Activated gamma-delta T cell treated with Interleukin-2 at 50 U/mL for 16 hours (primary cell): ENCODE data around the gene RASL11B.

ENCODE experiments used
- DNase-seq: peaks from one replicate; pipeline ENCODE4 v3.0.0-alpha.2; 2020

RASL11B gene

GRCh38 chr4:52843958-52844357, 18.2 kb upstream of the RASL11B start:
- no peak for DNase-seq

DNA sequence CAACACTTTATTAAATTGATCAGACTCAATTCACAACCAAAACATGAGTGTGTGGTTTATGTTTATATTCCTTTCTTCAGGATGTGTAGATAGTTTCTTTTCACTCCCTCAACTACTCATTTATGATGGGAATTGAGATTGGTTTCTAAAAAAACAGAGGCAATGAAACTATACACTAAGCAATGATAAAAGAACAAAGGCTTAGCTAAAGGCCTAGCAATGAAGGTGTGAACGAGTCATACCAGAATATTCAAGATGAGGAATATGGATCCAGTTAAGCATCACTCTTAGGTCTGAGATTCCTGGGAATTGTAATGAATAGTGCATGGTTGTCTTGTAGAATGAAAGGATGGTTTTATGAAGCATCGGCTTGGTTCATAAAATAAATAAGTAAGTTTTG, 17.5 kb upstream of the RASL11B start:
- no peak for DNase-seq

DNA sequence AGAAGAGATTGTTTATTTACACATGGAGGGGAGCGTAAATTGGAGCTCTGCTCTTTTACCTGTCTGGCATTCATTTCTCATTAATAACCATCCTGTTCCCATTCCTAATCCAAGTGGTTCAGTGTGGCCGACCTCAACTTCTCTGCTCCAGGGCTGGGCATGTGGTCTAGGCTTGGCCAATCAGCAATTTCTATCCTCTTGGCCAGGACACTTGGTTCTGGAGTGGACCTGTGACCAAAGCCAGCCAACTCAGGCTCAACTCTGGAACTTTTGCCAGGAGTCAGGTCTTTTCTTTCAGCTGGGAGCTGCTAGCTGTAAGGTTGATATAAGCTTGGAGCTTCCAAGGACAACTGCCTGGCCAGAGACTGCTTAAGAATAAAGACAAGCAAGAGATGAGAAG, 15.6 kb upstream of the RASL11B start:
- DNase-seq: no peak

GRCh38 chr4:52848254-52848653, 13.9 kb upstream of the RASL11B start:
- no peak for DNase-seq

- DNase-seq: no peak
Measured at GRCh38 chr4:52850406-52851124, 11.6 kb upstream of the RASL11B start.

GRCh38 chr4:52852041-52852440, 10.1 kb upstream of the RASL11B start:
- DNase-seq: no peak

GRCh38 chr4:52852711-52853110, 9.4 kb upstream of the RASL11B start:
- no peak for DNase-seq

GRCh38 chr4:52853351-52853750, 8.8 kb upstream of the RASL11B start:
- DNase-seq: no peak

DNA sequence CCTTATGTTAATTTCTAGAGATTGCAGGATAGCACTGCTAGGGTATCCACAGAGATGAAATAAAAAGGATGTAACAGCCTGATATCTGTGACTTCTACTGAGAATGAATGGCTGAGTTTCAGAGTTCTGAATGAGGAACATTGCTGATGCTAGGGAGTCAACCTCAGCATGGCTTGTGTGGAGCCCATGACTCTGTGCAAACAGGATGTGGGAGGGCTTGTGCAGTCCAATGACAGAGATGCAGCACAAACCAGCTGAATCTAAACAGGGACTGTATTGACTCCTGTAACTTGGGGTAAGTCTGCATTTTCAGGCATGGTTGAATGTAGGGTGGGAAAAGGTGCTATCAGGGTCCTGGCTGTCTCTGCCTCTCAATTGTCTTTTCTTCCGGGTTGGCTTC, 5.3 kb upstream of the RASL11B start:
- no peak for DNase-seq

- DNase-seq: no peak
Measured at GRCh38 chr4:52860361-52860760, 1.8 kb upstream of the RASL11B start.

GRCh38 chr4:52861171-52861823, 820 bp upstream of the RASL11B start:
- DNase-seq: no peak

- DNase-seq: no peak
Measured at GRCh38 chr4:52862639-52863161, 583 bp downstream of the RASL11B start.

DNA sequence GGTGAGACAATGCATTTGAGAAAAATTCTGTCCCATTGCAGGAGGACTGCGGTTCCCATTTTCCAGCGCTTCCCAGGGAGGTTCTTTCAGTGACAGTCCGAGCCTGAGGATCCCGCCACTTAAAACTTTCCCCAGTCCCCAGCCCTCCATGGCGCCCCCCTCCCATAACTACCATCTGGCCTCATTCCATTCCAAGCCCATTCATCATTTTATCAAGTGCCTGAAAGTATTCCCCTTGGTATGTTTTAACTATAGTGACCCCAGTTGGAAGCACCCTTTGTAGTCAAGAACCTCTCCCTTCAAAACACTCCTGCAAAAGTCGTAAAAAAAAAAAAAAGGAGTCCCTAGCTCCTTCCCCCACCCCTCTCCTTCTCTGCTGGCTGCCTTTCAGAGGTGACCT, 1.2 kb downstream of the RASL11B start:
- DNase-seq: no peak

- no peak for DNase-seq
Measured at GRCh38 chr4:52864793-52865192, 2.7 kb downstream of the RASL11B start.

DNA sequence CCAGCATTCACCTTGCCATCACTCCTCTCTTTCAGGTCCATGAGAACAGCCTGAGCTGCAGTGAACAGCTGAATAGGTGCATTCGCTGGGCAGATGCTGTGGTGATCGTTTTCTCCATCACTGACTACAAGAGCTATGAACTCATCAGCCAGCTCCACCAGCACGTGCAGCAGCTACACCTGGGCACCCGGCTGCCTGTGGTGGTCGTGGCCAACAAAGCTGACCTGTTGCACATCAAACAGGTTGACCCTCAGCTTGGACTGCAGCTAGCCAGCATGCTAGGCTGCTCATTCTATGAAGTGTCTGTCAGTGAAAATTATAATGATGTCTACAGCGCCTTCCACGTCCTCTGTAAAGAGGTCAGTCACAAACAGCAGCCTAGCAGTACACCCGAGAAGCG, 3.2 kb downstream of the RASL11B start:
- DNase-seq: no peak

- DNase-seq: no peak
Measured at GRCh38 chr4:52866734-52867133, 4.6 kb downstream of the RASL11B start.

DNA sequence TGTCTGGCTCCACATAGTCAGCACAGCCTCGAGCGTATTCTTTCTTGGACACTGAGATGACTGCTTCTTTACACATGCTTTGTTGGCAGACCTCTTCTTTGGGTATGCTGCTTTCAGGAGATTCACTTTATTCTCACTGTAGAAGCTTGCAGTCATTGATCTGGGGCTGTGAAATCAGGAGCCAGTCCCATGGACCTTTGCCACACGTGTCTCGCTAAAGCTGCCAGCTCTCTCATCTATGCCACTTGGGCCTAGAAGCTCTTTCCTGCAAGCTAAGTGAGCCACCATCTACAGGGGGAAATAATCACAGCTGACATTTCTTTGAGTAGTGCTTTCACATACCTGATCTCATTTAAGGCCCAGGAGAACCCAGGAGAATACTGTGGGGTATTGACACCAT, 5.0 kb downstream of the RASL11B start:
- no peak for DNase-seq

DNA sequence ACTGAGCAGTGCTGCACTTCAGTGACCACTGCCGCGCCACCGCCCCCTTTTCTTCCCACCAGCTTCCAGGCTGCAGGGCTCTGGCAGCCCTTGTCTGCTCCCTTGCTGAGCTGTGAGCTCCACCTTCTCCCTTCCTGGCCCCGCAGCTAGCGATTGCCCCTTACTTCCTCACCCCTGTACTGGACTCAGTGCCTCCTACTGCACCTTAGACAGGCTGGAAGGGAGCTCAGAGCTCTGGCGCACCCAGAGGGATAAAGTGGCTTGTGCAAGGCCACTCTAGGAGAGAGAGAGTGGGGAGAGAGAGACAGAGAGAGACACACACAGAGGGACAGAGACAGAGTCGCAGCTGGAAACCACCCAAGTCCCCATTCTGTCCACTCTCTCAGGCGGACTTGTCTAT, 6.0 kb downstream of the RASL11B start:
- no peak for DNase-seq

DNA sequence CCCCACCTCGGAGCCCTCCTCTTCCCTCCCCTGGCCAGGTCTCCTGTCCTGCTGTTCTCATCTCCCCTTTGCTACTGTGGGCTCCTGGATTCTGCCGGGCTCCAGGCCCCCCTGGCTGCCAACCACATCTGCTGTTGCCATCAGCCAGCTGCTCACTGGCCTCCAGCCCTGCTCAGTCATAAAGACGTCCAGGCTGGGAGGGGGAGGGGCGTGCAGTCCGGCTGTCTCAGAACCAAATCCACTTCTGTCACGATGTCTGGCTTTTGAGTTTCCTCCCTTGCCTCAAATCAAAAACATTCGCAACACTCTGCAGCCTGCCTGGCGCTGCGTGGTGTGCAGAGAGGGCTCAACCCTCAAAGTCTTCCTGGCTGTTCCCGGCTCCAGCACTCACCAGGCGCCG, 7.1 kb downstream of the RASL11B start:
- no peak for DNase-seq

- DNase-seq: no peak
Measured at GRCh38 chr4:52869656-52870055, 7.5 kb downstream of the RASL11B start.

DNA sequence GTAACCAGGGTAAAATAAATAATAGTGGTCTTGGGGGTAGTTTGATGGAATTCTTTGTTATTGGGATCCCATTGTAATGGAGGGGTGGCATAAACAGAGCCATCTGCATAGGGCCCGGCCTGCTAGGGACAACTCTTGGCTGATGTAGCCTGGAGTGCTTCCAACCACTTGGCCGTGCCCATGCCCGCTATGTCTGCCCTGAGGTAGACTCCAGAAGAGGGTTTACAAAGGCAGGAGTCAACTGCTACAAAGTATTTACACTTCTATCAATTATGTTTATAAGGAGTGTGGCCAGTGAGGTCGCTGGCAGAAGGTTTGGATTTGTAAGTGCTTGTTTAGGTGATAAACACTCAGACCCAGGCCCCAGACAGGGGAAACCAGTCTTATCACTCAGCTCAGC, 8.1 kb downstream of the RASL11B start:
- DNase-seq: no peak

DNA sequence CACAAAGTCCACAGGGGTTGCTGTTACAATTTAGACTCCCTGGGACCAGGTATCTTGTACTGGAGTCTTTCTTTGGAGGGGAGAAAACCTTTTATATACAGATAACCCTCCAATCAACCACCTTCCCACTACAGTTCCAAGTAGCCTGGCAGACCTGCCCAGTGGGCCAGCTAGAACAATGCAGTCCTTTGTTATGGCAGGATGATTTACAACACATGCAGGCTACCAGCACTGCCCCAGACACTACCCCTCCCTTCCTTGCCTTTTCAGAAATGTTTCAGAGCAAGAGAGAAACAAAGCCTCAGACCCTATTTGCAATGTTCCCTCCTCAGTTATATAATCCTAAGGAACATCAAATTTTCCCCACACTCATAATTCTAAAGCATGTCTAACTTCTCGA, 11.1 kb downstream of the RASL11B start:
- DNase-seq: no peak

GRCh38 chr4:52873861-52874343, 11.8 kb downstream of the RASL11B start:
- no peak for DNase-seq

GRCh38 chr4:52874948-52875347, 12.8 kb downstream of the RASL11B start:
- DNase-seq: no peak

- no peak for DNase-seq
Measured at GRCh38 chr4:52876069-52876468, 14.0 kb downstream of the RASL11B start.
